Measurements from ENCODE around the gene RPGR. TPM values are rescaled to one million over a fixed set of nuclear protein-coding genes. Genes with fewer than 3 reads are reported as not detected.

Gene RPGR
- total RNA-seq, 4 donors from 2014 or later: 12.6 to 43.0 (median 25.2) TPM

- Histone ChIP-seq H3K4me3 (no peak overlapping the region), H3K9me3 (no peaks in the 10 kb centered on the region), H3K27ac (no peak overlapping the region), H3K4me1 (no peaks in the 10 kb centered on the region), H3K27me3 (no peaks in the 10 kb centered on the region), H3K36me3 (no peaks in the 10 kb centered on the region)
- DNase-seq (ENCODE audit: low spot score in 2 of 2): no peak
- 91% methylated on average over 2 of the region's 2 CpGs for WGBS
- TF ChIP-seq CTCF (IDR thresholded peaks at IDR 0.05) (no peak), POLR2A (IDR thresholded peaks at IDR 0.05) (no peak), EP300 (IDR thresholded peaks at IDR 0.05) (no peak), POLR2AphosphoS5 (IDR thresholded peaks at IDR 0.05) (no peak)
These were observed 80.3 kb downstream of the RPGR start for GRCh38 chrX:38247051-38247450.

GRCh38 chrX:38240541-38240940 is 86.8 kb downstream of the RPGR start:
- H3K9me3 ChIP-seq: no peaks in the 10 kb centered on the region
- no peak for DNase-seq (ENCODE audit: low spot score in 2 of 2)
- H3K27ac ChIP-seq: no peak overlapping the region
- no peak overlapping the region for H3K4me3 ChIP-seq
- 72% methylated on average over 2 of the region's 2 CpGs for WGBS
- TF ChIP-seq CTCF (IDR thresholded peaks at IDR 0.05): no peak
- no peak for TF ChIP-seq POLR2A (IDR thresholded peaks at IDR 0.05)
- TF ChIP-seq EP300 (IDR thresholded peaks at IDR 0.05): no peak
- TF ChIP-seq POLR2AphosphoS5 (IDR thresholded peaks at IDR 0.05): no peak
- H3K4me1 ChIP-seq: no peaks in the 10 kb centered on the region
- H3K36me3 ChIP-seq: no peaks in the 10 kb centered on the region
- H3K27me3 ChIP-seq: no peaks in the 10 kb centered on the region

- Histone ChIP-seq H3K9me3 (no peaks in the 10 kb centered on the region), H3K36me3 (no peaks in the 10 kb centered on the region), H3K4me3 (no peak overlapping the region), H3K4me1 (no peaks in the 10 kb centered on the region), H3K27me3 (no peaks in the 10 kb centered on the region), H3K27ac (no peak overlapping the region)
- no peak for DNase-seq (ENCODE audit: low spot score in 2 of 2)
- TF ChIP-seq EP300 (IDR thresholded peaks at IDR 0.05) (no peak), POLR2A (IDR thresholded peaks at IDR 0.05) (no peak), POLR2AphosphoS5 (IDR thresholded peaks at IDR 0.05) (no peak), CTCF (IDR thresholded peaks at IDR 0.05) (no peak)
- 76% methylated on average over 6 of the region's 6 CpGs for WGBS
These were observed 90.3 kb downstream of the RPGR start for GRCh38 chrX:38236901-38237615.

GRCh38 chrX:38233891-38234667 is 93.2 kb downstream of the RPGR start:
- H3K4me3 ChIP-seq: no peak overlapping the region
- no peaks in the 10 kb centered on the region for H3K9me3 ChIP-seq
- peak overlapping the region; percentile 51 for H3K27ac ChIP-seq
- no peak for DNase-seq (ENCODE audit: low spot score in 2 of 2)
- no peaks in the 10 kb centered on the region for H3K36me3 ChIP-seq
- H3K27me3 ChIP-seq: no peaks in the 10 kb centered on the region
- H3K4me1 ChIP-seq: no peaks in the 10 kb centered on the region
- WGBS: 33% methylated on average over 3 of the region's 3 CpGs
- TF ChIP-seq POLR2A (IDR thresholded peaks at IDR 0.05) (no peak), POLR2AphosphoS5 (IDR thresholded peaks at IDR 0.05) (no peak), CTCF (IDR thresholded peaks at IDR 0.05) (no peak), EP300 (IDR thresholded peaks at IDR 0.05) (no peak)

- no peaks in the 10 kb centered on the region for H3K36me3 ChIP-seq
- no peak for DNase-seq (ENCODE audit: low spot score in 2 of 2)
- 56% methylated on average over 3 of the region's 3 CpGs for WGBS
- TF ChIP-seq POLR2AphosphoS5 (IDR thresholded peaks at IDR 0.05): no peak
- no peak for TF ChIP-seq POLR2A (IDR thresholded peaks at IDR 0.05)
- TF ChIP-seq CTCF (IDR thresholded peaks at IDR 0.05): no peak
- TF ChIP-seq EP300 (IDR thresholded peaks at IDR 0.05): no peak
- H3K4me1 ChIP-seq: no peaks in the 10 kb centered on the region
- H3K27me3 ChIP-seq: no peaks in the 10 kb centered on the region
- H3K9me3 ChIP-seq: no peaks in the 10 kb centered on the region
- no peak overlapping the region for H3K27ac ChIP-seq
- no peak overlapping the region for H3K4me3 ChIP-seq
These were observed 95.1 kb downstream of the RPGR start for GRCh38 chrX:38232079-38232686.
